ENCODE results near the gene WHAMM.
"Not testable (repeated sequence)": the region's sequence is repeated elsewhere in the genome, so short reads cannot be mapped to it uniquely, and the experiment has no call there.

WHAMM gene, protein sequence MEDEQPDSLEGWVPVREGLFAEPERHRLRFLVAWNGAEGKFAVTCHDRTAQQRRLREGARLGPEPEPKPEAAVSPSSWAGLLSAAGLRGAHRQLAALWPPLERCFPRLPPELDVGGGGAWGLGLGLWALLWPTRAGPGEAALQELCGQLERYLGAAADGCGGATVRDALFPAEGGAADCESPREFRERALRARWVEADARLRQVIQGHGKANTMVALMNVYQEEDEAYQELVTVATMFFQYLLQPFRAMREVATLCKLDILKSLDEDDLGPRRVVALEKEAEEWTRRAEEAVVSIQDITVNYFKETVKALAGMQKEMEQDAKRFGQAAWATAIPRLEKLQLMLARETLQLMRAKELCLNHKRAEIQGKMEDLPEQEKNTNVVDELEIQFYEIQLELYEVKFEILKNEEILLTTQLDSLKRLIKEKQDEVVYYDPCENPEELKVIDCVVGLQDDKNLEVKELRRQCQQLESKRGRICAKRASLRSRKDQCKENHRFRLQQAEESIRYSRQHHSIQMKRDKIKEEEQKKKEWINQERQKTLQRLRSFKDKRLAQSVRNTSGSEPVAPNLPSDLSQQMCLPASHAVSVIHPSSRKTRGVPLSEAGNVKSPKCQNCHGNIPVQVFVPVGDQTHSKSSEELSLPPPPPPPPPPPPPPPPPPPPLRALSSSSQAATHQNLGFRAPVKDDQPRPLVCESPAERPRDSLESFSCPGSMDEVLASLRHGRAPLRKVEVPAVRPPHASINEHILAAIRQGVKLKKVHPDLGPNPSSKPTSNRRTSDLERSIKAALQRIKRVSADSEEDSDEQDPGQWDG

GRCh38 chr15:82809308-82810060 lies at the start of gene WHAMM:
Gene WHAMM (plus strand): TSS chr15:82809628. CDS start chr15:82809727, 99 bp downstream.
- DNase-seq (ENCODE audit: low read depth, low spot score) = peak; percentile 87

GRCh38 chr15:82763361-82764116 lies 45.9 kb upstream of the WHAMM start:
- DNase-seq (ENCODE audit: low read depth, low spot score) = no peak

- no peak for DNase-seq (ENCODE audit: low read depth, low spot score)
Measured at GRCh38 chr15:82764117-82764490, 45.3 kb upstream of the WHAMM start.

GRCh38 chr15:82764740-82765139 lies 44.7 kb upstream of the WHAMM start:
- DNase-seq (ENCODE audit: low read depth, low spot score) = no peak

DNA sequence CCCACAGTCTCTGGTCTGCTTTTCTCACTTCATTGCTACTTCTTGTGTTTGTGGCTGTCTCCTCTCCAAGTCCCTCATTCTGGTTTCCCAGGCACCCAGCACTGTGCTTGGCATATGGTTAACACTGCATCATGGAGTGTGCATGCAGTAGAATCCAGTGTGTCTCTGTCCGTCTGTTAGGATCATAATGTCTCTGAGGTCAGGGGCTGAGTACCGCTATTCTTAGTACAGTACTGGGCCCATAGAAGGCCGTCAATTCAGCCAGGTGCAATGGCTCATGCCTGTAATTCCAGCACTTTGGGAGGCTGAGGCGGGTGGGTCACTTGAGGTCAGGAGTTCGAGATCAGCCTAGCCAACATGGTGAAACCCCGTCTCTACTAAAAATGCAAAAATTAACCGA lies 43.2 kb upstream of the WHAMM start:
- DNase-seq (ENCODE audit: low read depth, low spot score) = not testable (repeated sequence)

DNA sequence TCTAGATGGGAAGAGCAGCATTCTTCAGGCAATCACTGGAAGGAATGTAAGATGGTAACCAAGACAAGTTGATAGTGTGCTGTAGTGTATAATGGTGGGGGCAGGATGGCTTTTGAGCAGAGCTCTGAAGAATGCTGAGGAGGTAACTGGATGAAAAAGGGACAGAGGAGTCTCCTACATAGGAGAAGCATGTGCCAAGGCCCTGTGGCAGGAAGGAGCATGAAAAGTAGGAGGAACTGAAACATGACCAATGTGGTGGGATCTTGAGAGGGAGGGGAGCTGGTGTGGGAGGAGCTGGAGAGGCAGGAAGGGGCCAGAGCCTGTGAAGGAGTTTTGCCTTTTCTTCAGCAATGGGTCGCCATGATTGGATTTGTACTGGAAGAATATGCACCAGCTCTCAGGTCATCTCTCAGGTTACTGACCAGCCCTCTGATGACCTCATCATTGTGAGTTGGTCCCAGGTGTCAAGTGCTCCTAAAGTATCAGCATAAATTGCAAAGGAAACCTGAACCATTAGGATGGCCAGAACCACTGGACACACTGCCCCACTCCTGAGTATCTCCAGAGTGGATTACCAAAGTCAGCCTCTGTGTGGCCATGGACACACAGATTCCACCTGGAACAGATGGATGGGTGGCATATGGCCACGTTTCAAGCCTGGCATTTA lies 42.1 kb upstream of the WHAMM start:
- no peak for DNase-seq (ENCODE audit: low read depth, low spot score)

GRCh38 chr15:82768414-82769054 lies 40.9 kb upstream of the WHAMM start:
- no peak for DNase-seq (ENCODE audit: low read depth, low spot score)

- DNase-seq (ENCODE audit: low read depth, low spot score) = no peak
Measured at GRCh38 chr15:82771789-82772607, 37.4 kb upstream of the WHAMM start.

DNA sequence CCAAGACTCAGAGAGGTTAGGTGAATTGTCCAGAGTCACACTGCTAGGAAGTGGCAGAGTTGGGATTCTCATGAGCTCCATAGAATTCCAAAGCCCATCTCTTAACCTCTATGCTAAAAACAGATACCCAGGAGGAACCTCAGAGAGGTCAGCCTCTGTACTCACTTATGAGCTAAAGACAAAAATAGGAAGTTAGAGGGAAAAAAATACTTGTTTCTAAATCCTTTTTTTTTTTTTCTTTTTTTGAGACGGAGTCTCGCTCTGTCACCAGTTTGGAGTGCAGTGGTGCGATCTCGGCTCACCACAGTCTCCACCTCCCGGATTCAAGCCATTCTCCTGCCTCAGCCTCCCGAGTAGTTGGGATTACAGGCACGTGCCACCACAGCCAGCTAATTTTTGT lies 34.9 kb upstream of the WHAMM start:
- DNase-seq (ENCODE audit: low read depth, low spot score) = no peak

GRCh38 chr15:82778755-82779154 lies 30.7 kb upstream of the WHAMM start:
- DNase-seq (ENCODE audit: low read depth, low spot score) = no peak

DNA sequence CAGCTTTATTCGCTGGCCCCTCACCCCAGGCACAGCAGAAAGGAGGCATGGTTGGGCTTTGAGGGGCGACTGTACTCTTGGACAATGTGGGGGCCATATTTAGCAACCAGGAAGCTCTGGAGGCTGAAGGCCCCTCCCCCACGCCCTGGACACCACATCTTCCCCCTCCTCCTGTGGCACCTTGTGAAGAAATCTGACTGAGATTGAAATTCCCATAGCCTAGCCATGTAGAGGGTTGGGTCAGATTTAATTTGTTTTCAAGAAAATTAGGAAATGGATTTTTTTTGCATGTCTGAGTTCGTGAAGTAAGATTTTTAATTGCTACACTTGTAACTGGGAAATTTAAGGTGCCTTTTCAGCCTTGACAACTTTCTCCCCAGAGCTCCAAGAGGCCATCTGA lies 28.1 kb upstream of the WHAMM start:
- no peak for DNase-seq (ENCODE audit: low read depth, low spot score)

DNA sequence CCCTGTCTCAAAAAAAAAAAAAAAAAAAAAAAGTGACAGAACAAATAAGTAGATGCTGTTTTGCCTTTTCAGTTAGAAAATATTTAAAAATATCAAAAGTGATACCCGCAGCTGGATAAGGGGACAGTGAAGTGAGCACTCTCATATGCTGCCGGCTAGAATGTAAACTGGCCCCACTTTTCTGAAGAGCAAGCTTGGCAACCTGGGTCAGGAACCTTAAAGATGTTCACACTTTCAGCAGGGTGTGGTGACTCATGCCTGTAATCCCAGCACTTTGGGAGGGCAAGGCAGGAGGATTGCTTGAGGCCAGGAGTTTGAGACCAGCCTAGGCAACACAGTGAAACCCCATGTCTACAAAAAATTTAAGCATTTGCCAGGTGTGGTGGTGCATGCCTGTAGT lies 20.9 kb upstream of the WHAMM start:
- no peak for DNase-seq (ENCODE audit: low read depth, low spot score)

DNA sequence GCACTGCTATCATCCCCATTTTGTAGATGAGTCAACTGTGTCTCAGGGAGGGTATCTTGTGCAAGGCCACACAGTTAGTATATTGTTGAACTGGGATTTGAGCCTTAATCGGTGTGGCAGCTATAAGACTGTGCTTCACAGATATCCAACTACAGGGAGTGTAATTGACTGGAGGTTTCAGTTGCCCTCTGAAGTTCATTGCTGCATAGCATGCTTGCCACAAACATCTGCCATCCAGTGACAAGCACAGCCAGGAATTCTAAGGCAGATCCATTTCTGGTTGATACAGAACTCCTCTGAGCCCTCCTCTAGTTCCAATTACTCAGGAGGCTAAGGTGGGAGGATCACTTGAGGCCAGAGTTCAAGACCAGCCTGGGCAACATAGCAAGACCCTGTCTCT lies 19.9 kb upstream of the WHAMM start:
- DNase-seq (ENCODE audit: low read depth, low spot score) = no peak

DNA sequence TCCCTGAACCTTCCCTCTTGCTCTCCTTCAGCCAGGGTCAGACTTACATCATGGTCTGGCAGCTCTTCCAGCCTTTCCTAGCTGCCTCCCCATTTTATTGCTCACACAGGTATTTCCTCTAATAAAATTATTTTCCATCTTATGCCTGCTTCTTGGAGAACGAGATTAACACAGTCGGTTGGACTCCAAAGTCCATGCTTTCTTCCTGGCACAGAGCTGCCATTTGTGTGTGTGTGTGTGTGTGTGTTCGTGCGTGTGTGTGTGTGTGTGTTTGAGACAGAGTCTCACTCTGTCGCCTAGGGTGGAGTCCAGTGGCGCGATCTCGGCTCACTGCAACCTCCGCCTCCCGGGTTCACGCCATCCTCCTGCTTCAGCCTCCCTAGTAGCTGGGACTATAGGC lies 19.1 kb upstream of the WHAMM start:
- no peak for DNase-seq (ENCODE audit: low read depth, low spot score)

DNA sequence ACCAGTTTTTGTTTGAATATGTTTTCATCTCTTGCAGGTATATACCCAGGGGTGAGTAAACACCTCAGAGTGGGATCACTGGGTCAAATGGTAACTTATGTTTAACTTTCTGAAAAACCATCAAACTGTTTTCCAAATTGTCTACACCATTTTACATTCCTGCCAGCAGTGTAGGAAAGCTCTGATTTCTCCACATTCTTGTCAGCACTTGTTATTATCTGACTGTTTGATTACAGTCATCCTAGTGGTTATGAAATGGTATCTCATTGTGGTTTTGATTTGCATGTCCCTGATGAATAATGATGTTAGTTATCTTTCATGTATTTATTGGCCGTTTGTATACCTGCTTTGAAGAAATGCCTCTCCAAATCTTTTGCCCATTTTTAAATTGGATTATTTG lies 17.4 kb upstream of the WHAMM start:
- DNase-seq (ENCODE audit: low read depth, low spot score) = no peak

- DNase-seq (ENCODE audit: low read depth, low spot score) = no peak
Measured at GRCh38 chr15:82793737-82794136, 15.7 kb upstream of the WHAMM start.

- DNase-seq (ENCODE audit: low read depth, low spot score) = no peak
Measured at GRCh38 chr15:82798104-82798503, 11.3 kb upstream of the WHAMM start.

DNA sequence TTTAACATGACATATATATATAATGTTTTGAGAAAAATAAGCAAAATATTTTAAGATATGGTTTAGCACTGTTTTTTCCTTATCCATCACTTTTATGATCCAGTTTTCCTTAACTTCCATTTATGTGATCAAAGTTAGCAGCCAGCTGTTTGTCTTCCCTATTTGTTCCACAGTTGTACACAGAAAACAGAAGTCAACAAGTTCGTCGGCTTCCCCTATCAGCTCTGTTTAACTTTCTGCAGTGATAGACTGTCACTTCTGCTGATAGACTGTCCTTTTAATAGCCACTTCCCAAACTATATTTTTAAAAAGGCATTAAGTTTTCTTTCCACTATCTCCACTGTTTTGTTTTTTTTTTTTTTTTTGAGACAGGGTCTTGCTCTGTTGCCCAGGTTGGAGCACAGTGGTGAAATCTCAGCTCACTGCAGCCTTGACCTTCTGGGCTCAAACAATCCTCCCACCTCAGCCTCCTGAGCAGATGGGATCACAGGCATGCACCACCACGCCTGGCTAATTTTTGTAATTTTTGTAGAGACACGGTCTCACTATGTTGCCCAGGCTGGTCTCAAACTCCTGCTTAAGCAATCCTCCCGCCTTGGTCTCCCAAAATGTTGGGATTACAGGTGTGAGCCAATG lies 10.8 kb upstream of the WHAMM start:
- DNase-seq (ENCODE audit: low read depth, low spot score) = no peak

DNA sequence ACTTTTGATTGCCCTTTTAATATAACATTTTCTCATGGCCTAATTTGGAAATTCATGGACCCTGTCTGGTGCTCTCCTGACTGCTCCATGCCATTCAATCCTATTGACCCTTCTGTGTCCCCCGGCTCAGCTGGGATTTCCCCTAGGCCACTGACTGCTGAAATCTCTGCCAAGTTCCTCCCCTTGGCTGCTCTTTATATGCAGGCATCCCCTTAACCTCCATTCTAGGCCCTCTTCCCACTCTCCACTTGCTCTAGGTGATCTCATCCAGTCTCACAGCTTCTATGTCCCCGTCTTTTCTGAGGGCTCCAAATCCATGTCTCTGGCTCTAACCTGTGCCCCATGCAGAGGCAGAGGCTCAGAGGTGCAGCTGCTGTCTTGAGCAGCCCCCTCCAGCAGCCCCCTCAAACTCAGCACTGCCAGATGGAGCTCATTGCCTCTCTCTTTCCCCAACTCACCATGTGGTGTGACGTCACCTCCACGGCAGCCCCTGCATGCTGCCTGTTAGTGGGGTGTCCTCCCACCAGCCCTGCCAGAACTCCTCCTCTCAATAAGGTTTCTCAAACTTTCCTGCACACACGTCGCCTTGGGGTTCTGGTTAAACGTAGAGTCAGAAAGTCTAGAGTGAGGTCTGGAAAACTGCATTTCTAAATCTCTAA lies 10.1 kb upstream of the WHAMM start:
- DNase-seq (ENCODE audit: low read depth, low spot score) = no peak
